HEK293 (cell line): Measurements from ENCODE around the gene PITPNC1.

ENCODE experiments used
- CTCF ChIP-seq: fragments of 450-650 bp; formaldehyde crosslinking; IDR thresholded peaks from 2 replicates; pipeline ENCODE4 v1.5.1; 2016; ENCODE audit warnings: missing biosample characterization, missing genetic modification characterization
- KLF10 ChIP-seq: fragments of 450-650 bp; IDR thresholded peaks from 2 replicates; pipeline ENCODE4 v1.5.1; 2018; ENCODE audit warnings: missing biosample characterization, mild to moderate bottlenecking, missing genetic modification characterization
- PRDM10 ChIP-seq: fragments of 450-650 bp; formaldehyde crosslinking; IDR thresholded peaks from 2 replicates; pipeline ENCODE4 v1.5.1; 2016; ENCODE audit warnings: missing biosample characterization, missing genetic modification characterization
- SP3 ChIP-seq: fragments of 450-650 bp; formaldehyde crosslinking; IDR thresholded peaks from 2 replicates; pipeline ENCODE4 v1.5.1; 2016; ENCODE audit warnings: missing biosample characterization, missing genetic modification characterization
- SP7 ChIP-seq: fragments of 450-650 bp; formaldehyde crosslinking; IDR thresholded peaks from 2 replicates; pipeline ENCODE4 v1.5.1; 2016; ENCODE audit warnings: missing biosample characterization, missing genetic modification characterization
- ZBTB20 ChIP-seq: fragments of 450-650 bp; formaldehyde crosslinking; IDR thresholded peaks from 2 replicates; pipeline ENCODE4 v1.5.1; 2016; ENCODE audit warnings: missing biosample characterization, missing genetic modification characterization
- ZBTB21 ChIP-seq: fragments of 450-650 bp; formaldehyde crosslinking; IDR thresholded peaks from 2 replicates; pipeline ENCODE4 v1.5.1; 2017; ENCODE audit warnings: missing biosample characterization, missing genetic modification characterization
- ZBTB7A ChIP-seq: fragments of 450-650 bp; formaldehyde crosslinking; IDR thresholded peaks from 2 replicates; pipeline ENCODE4 v1.5.1; 2016; ENCODE audit warnings: low read depth, missing biosample characterization, missing genetic modification characterization
- ZNF274 ChIP-seq, 2 experiments: fragments of 200-500 bp in 1 of 2; fragments of 450-650 bp in 1 of 2; sonication (Bioruptor generic) in 1 of 2; formaldehyde crosslinking in 1 of 2; IDR thresholded peaks; 2 replicates each; pipeline versions ENCODE4 v1.5.1 to v1.6.1; 2014 to 2016; ENCODE audit warnings: borderline replicate concordance in 1 of 2, inconsistent platforms in 1 of 2, low read length in 1 of 2, missing biosample characterization in 1 of 2, missing genetic modification characterization in 1 of 2
- ZNF311 ChIP-seq: fragments of 450-650 bp; formaldehyde crosslinking; IDR thresholded peaks from 2 replicates; pipeline ENCODE4 v1.5.1; 2017; ENCODE audit warnings: missing biosample characterization, missing genetic modification characterization, borderline replicate concordance
- ZNF335 ChIP-seq: fragments of 450-650 bp; formaldehyde crosslinking; conservative IDR thresholded peaks from 2 replicates; pipeline ENCODE4 v1.5.1; 2016; ENCODE audit warnings: missing biosample characterization, missing genetic modification characterization

DNA sequence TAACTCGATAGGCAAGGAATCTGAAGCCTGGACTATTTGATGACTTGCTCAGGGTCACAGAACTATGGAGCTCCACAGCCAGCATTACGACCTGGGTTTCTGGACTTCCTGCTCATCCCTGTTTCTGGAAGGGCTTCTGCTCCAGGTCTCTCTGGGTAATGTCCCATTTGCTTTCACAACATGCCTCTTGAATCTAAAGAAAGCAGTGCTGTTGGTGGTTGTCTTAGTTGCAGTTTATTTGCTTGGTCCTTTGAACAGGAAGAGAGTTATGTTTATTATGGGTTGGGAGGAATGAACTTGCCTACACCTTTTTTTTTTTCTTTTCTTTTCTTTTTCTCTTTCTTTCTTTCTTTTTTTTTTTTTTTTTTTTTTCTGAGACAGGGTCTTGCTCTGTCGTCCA is 84.8 kb downstream of the PITPNC1 start:
- TF ChIP-seq CTCF (tag by site-specific recombination) (no peak), KLF10 (tag by site-specific recombination) (no peak), ZBTB21 (tag by site-specific recombination) (no peak), PRDM10 (no peak), SP7 (no peak), ZNF335 (tag by site-specific recombination) (no peak), ZBTB7A (tag by site-specific recombination) (no peak), ZNF274 (IDR thresholded peaks at IDR 0.05; ENCODE audit: low read length) (no peak), ZNF274 (tag by site-specific recombination; IDR thresholded peaks at IDR 0.05; ENCODE audit: borderline replicate concordance) (no peak), ZNF311 (tag by site-specific recombination) (no peak), SP3 (tag by site-specific recombination) (no peak), ZBTB20 (tag by site-specific recombination) (no peak)
